Gastroesophageal sphincter (tissue), 3 donors: ENCODE results near the gene ANKRD23.

Source experiments
- EP300 ChIP-seq: sonication (generic); formaldehyde crosslinking; IDR thresholded peaks from one replicate; pipeline ENCODE4 v1.6.1; 2017; ENCODE audit warnings: antibody characterized with exemption, mild to moderate bottlenecking
- TF ChIP-seq, protein P1 (sequence below), 4 experiments: fragments of 200-600 bp in 2 of 4; fragments of 450-650 bp in 2 of 4; sonication (generic) in 1 of 4; IDR thresholded peaks; one replicate each; pipeline ENCODE4 v1.5.1; 2017 to 2019; ENCODE audit warnings: antibody characterized with exemption in 4 of 4, mild to moderate bottlenecking in 2 of 4, moderate library complexity in 2 of 4

DNA sequence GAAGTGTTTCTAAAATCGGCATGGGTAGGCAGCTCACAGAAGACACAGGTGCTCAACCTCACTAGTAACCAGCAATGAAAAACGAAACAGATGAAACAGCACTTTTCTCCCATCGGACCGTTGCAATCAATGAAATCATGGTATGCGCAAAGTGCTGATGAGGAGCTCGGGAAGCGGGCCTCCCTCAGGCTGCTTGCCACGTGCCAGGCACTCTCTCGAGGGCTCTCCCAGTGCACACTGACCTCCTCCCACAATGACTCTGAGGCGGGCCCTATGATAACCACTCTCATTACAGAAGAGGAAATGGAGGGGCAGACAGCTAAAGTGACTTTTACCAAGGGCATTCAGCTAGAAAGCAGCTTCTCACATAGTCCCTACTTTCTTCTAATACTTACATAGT, 3.8 kb upstream of the ANKRD23 start:
- TF ChIP-seq, protein P1, sequence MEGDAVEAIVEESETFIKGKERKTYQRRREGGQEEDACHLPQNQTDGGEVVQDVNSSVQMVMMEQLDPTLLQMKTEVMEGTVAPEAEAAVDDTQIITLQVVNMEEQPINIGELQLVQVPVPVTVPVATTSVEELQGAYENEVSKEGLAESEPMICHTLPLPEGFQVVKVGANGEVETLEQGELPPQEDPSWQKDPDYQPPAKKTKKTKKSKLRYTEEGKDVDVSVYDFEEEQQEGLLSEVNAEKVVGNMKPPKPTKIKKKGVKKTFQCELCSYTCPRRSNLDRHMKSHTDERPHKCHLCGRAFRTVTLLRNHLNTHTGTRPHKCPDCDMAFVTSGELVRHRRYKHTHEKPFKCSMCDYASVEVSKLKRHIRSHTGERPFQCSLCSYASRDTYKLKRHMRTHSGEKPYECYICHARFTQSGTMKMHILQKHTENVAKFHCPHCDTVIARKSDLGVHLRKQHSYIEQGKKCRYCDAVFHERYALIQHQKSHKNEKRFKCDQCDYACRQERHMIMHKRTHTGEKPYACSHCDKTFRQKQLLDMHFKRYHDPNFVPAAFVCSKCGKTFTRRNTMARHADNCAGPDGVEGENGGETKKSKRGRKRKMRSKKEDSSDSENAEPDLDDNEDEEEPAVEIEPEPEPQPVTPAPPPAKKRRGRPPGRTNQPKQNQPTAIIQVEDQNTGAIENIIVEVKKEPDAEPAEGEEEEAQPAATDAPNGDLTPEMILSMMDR (IDR thresholded peaks at IDR 0.05), result no peak
- TF ChIP-seq EP300, result no peak
